HL-60 (cell line): ENCODE measurements around the gene IL13RA2.

Experiments
- CTCF ChIP-seq: IDR thresholded peaks from one replicate; pipeline ENCODE4 v1.5.1; 2011; ENCODE audit warnings: low read length, control low read depth, inconsistent platforms; ENCODE audit not compliant: insufficient read depth
- GABPA ChIP-seq: IDR thresholded peaks from 2 replicates; pipeline ENCODE4 v1.6.1; 2012; ENCODE audit warnings: low read depth
- POLR2AphosphoS5 ChIP-seq: IDR thresholded peaks from 2 replicates; pipeline ENCODE4 v1.6.1; 2012; ENCODE audit warnings: low read depth
- REST ChIP-seq: IDR thresholded peaks from 2 replicates; pipeline ENCODE4 v1.6.1; 2012; ENCODE audit warnings: low read depth; ENCODE audit not compliant: insufficient replicate concordance

GRCh38 chrX:115011428-115011827 is 6.0 kb downstream of the IL13RA2 start:
- no peak for TF ChIP-seq CTCF
- no peak for TF ChIP-seq GABPA
- TF ChIP-seq POLR2AphosphoS5 = no peak
- no peak for TF ChIP-seq REST
